ENCODE data around the gene BICD1.
"Not testable (repeated sequence)": the region's sequence is repeated elsewhere in the genome, so short reads cannot be mapped to it uniquely, and the experiment has no call there.

BICD1 gene

DNA sequence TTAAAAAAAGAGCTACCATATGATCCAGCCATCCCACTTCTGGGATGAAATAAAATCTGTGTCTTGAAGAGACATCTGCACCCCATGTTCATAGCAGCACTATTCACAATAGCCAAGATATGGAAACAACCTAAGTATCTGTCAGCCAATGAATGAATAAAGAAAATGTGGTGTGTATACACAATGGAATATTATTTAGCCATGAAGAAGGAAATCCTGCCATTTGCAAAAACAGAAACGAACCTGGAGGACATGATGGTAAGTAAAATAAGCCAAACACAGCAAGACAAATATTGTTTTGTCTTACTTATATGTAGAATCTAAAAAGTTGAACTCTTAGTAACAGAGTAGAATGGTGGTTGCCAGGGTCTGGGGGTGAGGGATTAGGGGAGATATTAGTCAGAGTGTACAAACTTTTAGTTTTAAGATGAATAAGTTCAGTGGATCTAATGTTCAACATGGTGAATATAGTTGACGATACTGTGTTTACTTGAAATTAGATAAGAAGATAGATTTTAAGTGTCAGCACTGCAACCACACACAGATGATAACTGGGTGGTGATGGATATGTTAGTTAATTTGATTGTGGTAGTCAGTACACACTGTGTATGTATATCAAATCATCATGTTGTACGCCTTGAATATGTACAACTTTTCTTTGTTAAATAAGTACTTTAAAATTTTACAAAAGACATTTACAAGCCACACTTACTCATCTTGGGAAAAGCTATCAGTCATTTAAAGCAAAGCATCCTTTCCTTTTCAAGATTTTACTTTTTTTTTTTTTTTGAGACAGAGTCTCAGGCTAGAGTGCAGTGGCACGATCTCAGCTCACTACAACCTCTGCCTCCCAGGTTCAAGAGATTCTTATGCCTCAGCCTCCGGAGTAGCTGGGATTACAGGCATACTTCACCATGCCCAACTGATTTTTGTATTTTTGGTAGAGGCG lies 89.9 kb downstream of the BICD1 start:
- no peak for DNase-seq (ENCODE audit: low read depth)

DNA sequence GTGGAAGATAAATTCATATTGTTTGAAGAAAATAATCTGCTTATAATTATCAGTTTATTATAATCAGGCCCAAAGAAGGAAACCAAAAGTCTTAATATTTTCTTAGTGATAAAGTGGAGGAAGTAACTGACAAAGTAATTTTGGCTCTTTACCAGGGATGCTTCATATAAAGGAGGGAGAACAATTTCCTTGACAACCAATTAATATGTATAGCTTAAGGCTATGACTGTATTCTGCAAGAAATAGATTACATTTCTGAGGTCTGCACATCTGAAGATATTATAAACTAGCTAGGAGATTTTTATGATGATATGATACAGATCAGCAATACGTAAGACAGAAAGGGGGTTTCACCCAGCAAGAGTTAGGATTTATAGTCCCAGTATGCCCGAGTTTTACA lies 90.8 kb downstream of the BICD1 start:
- no peak for DNase-seq (ENCODE audit: low read depth)

GRCh38 chr12:32198555-32198954 lies 91.9 kb downstream of the BICD1 start:
- DNase-seq (ENCODE audit: low read depth) = no peak

GRCh38 chr12:32201096-32201495 lies 94.4 kb downstream of the BICD1 start:
- DNase-seq (ENCODE audit: low read depth) = no peak

GRCh38 chr12:32201976-32202375 lies 95.3 kb downstream of the BICD1 start:
- DNase-seq (ENCODE audit: low read depth) = no peak

- DNase-seq (ENCODE audit: low read depth) = no peak
Observed at GRCh38 chr12:32205731-32206130, 99.1 kb downstream of the BICD1 start.

DNA sequence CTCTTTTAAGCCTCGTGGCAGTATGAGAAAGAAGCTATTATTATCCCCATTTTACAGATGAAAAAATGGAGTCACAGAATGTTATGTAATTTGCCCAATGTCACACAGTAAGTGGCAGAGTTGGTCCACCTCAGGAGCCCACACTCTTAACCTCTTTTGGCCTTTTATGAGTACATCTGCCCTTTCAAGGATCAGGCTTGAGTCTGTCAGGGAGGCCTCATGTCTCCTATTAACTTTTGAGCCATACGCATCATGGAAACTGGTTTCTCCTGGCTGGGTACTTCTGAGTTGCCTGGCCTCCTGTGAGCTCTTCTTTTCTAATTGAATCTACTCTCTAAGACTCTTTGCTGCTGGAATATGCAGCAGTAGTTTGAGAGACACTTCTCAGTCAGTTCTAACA lies 101.7 kb downstream of the BICD1 start:
- DNase-seq (ENCODE audit: low read depth) = no peak

DNA sequence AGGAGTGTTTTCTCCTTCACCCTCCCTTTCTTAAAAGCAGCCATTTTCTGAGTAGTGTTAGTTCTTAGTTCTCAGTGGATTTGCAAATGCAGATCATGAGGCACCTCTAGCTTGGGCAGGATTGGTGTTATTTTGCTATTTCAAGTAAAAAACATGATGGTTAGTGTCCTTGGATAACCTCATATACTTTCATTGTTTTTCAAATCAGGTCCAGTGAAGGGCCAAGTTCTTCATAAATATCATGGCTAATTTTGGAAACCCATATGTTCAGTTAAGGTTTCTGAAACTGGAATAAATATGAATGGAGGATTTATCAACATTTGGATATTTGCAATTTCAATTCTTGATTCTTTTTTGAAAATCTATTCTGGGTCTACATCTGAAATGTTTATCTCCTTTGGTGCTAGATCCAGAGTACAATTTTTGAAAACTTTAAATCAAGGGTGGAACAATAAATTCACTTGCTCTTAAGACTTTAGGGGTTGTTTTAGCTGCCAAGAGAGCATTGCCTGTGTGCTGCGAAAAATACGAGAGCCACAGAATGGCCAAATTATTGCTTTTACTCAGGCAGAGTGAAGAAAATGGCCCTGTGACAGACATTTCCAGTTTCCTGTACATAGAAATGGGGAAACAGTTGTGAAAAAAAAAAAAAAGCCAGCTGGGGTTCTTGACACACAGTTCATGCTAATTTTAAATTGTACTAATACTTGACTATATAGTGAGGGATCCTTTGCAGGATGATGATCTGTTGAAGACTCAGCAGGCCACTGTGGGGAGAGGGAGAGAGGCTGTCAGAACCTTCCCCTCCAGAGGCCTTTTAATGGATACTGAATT lies 104.6 kb downstream of the BICD1 start:
- no peak for DNase-seq (ENCODE audit: low read depth)

DNA sequence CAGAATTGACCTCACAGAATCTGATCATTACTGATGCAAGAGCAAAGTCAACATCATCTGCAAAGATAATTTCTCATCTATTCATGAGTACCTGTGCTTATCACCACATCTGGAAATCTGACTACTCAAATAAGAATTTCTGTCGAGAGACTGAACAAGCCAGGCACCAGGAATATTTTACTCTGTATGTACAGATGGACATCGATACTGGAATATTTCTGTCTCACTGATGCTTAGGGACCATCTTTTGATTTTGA lies 105.2 kb downstream of the BICD1 start:
- no peak for DNase-seq (ENCODE audit: low read depth)

GRCh38 chr12:32214723-32215122 lies 108.1 kb downstream of the BICD1 start:
- DNase-seq (ENCODE audit: low read depth) = no peak

DNA sequence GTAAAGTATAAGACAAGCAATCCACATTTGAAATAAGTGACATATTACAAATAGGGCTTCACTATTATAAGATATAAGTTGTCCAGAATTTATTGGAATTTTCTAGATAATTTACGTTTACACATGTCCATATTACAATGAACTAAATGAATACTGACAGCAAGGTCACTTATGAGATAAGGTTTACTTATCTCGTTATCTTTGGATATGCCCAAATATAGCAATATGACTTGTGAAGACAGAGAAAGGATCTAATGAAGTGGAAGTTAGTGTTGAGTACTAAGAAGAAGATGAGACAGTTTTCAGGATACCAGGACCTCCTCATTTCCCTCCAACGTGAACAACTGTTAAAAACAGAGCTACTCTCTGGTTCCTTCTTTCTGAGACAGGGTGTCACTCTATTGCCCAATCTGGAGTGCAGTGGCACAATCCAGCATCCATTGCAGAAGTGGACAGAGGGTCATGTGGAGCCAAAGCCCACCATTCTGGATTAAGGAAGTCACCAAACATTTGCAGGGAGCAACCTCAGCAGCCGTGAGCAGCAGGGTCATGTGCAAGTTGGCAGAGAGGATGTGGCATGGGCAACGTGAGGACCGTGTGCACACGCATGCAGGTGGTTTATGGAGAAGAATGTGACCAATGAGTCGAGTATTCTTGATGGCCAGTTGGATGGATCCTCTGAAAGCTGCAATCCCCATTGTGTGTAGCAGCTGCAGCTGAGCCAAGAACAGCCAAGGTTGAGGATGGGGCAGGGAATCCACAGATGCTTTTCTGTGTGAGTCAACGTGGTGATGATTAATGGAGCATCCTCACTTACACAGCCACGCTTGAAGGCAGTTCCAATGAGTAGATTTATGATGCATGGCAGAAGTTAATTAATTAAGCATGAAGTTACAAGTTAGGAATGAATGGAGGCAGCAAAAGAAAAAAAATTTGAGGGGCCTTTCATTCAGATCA lies 111.0 kb downstream of the BICD1 start:
- no peak for DNase-seq (ENCODE audit: low read depth)

DNA sequence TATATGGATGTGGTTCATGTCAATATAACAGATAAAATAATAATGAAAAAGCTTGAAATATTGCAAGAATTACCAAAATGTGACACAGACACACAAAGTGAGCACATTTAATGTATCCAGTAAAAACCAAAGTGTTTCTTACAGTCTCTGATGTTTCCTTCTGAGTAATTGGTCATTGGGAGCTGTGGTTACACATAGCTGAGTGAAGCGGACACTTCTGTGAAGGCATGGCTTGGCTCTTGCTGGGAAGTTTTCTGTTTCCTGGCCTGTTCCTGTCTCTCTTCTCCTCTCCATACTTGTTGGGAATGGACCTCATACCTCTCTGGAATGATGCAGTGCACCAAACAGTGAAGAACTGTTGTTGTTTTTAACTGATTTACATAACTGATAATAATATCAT lies 117.3 kb downstream of the BICD1 start:
- DNase-seq (ENCODE audit: low read depth) = no peak

GRCh38 chr12:32226768-32227167 lies 120.1 kb downstream of the BICD1 start:
- DNase-seq (ENCODE audit: low read depth) = no peak

GRCh38 chr12:32229971-32230612 lies 123.4 kb downstream of the BICD1 start:
- DNase-seq (ENCODE audit: low read depth) = no peak

- DNase-seq (ENCODE audit: low read depth) = no peak
Observed at GRCh38 chr12:32230613-32230993, 124.0 kb downstream of the BICD1 start.

- DNase-seq (ENCODE audit: low read depth) = not testable (repeated sequence)
Observed at GRCh38 chr12:32231361-32231760, 124.7 kb downstream of the BICD1 start.

- no peak for DNase-seq (ENCODE audit: low read depth)
Observed at GRCh38 chr12:32233568-32233967, 126.9 kb downstream of the BICD1 start.

DNA sequence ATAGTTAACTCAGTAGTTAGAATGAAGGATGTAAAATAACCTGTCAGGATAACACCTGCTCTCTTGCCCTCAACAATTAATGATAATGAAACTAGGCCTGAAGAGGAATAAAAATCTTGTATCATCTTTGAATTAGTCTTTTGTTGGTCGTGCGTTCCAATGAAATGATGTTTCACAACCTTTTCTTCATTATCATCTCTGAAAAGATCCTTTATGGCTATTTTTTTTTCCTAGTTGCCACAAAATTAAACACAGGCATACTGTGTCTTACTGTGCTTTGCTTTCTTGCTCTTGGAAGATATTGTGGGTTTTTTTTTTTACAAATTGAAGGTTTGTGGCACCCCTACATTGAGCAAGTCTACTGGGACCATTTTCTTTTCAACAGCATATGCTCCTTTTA lies 128.6 kb downstream of the BICD1 start:
- DNase-seq (ENCODE audit: low read depth) = no peak

GRCh38 chr12:32240162-32240561 lies 133.5 kb downstream of the BICD1 start:
- DNase-seq (ENCODE audit: low read depth) = no peak

- no peak for DNase-seq (ENCODE audit: low read depth)
Observed at GRCh38 chr12:32240831-32241230, 134.2 kb downstream of the BICD1 start.

DNA sequence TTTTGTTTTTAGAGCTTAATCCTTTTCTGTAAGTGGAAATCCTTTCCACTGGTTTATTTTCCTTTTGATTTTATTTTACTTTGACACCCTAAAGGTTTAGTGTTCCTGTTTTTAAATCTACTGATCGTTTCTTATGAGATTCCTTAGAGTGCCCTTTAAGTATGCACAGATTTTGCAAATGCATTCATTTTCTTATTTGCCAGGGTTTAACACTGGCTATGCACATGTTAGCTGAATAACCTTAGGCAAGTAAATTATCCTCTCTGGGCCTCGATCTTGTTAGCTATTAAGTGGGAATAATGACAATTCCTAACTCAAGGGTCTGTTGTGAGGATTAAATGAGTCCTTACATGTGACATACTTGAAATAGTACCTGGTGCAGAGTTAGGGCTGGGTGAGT lies 136.0 kb downstream of the BICD1 start:
- no peak for DNase-seq (ENCODE audit: low read depth)
